D341Med (cell line): Measurements from ENCODE around the gene WDFY2.
A peak's percentile ranks its signal among the peaks of the same experiment; 100 is the strongest.
"Not testable (repeated sequence)": the region's sequence is repeated elsewhere in the genome, so short reads cannot be mapped to it uniquely, and the experiment has no call there.

Experiments
- DNase-seq: peaks from one replicate; pipeline ENCODE4 v3.0.0; 2012; ENCODE audit warnings: low spot score

Gene WDFY2, protein sequence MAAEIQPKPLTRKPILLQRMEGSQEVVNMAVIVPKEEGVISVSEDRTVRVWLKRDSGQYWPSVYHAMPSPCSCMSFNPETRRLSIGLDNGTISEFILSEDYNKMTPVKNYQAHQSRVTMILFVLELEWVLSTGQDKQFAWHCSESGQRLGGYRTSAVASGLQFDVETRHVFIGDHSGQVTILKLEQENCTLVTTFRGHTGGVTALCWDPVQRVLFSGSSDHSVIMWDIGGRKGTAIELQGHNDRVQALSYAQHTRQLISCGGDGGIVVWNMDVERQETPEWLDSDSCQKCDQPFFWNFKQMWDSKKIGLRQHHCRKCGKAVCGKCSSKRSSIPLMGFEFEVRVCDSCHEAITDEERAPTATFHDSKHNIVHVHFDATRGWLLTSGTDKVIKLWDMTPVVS

GRCh38 chr13:51583875-51584730, at the start of gene WDFY2:
WDFY2 (plus strand) TSS chr13:51584462; CDS start chr13:51584688, 226 bp downstream.
- DNase-seq, result peak; percentile 96

GRCh38 chr13:51538591-51539179, 45.6 kb upstream of the WDFY2 start:
- DNase-seq, result no peak

DNA sequence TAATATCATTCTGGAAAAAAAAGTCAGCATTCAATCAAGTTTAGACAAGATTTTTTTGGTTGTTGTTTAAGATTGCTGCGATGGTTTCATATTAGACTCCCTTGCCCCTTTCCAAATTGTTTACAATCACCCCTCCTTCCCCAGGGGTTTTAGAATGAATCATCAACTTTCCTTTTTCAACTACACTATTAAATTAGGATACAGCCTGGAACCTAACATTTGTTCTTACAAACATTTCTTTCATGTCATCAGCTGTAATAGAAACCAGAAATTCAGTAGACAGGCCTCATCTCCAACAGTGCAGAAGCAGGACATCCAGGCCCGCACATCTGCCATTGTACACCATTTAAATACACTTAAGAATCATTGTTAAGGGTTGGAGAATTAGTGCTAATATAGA, 44.4 kb upstream of the WDFY2 start:
- no peak for DNase-seq

GRCh38 chr13:51541037-51541436, 43.2 kb upstream of the WDFY2 start:
- DNase-seq, result no peak

GRCh38 chr13:51541809-51542258, 42.4 kb upstream of the WDFY2 start:
- DNase-seq, result no peak

- no peak for DNase-seq
These were observed 41.7 kb upstream of the WDFY2 start for GRCh38 chr13:51542346-51543242.

GRCh38 chr13:51545446-51545845, 38.8 kb upstream of the WDFY2 start:
- not testable (repeated sequence) for DNase-seq

GRCh38 chr13:51547425-51548176, 36.7 kb upstream of the WDFY2 start:
- DNase-seq, result no peak

DNA sequence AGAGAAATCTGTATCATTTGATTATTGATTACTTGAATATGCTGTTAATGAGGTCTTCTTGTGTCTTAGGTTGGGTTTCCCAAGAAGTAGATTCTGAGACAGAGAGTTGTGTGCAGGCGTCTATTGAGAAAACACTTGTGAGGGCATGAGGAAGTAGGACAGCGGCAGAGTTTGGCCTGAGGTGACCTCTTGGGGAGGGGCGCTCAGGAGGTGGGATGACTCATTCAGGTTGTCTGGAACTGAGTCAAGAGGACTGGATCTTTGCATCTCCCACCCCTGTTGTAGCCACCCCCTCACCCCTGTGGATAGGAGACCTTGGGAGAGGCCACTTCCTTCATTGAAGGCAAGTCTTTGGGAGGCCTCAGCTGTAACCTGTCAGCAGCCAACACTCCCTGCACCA, 35.2 kb upstream of the WDFY2 start:
- no peak for DNase-seq

- DNase-seq, result no peak
These were observed 34.7 kb upstream of the WDFY2 start for GRCh38 chr13:51549593-51549992.

GRCh38 chr13:51550151-51550550, 34.1 kb upstream of the WDFY2 start:
- DNase-seq, result no peak

DNA sequence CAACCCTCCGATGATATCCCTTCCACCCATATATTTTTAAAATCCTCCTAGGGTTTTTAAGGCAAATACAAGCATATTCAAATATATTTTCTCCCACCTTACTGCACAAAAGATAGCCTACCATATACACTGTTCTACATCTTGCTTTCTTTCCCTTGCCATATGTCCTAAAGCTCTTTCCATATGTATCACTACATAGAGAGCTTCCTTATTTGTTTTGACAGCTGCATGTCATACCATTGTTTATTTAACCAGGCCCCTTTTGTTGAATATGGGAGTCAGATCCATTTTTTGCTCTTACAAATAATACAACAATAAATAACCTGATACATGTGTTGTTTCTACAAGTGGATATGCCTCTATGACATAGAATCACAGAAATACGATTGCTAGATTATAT, 32.8 kb upstream of the WDFY2 start:
- no peak for DNase-seq

DNA sequence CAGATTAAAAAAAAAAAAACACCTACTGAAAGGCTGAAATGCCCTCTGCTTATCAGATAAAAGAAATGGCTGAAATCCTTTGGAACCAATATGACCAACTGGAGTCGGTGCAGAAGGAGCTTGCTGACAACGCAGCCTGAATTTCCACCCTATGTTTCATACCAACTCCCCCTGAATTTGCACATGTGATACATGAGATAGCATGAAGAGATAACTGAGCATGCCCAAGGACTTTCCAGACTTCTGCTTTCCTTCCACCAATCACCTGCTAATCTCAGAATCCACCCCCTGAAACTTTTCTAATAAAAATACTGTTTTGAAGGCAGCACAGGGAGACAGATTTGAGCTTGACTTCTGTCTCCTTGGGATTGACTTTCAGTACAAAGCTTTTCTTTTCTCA, 32.2 kb upstream of the WDFY2 start:
- no peak for DNase-seq

DNA sequence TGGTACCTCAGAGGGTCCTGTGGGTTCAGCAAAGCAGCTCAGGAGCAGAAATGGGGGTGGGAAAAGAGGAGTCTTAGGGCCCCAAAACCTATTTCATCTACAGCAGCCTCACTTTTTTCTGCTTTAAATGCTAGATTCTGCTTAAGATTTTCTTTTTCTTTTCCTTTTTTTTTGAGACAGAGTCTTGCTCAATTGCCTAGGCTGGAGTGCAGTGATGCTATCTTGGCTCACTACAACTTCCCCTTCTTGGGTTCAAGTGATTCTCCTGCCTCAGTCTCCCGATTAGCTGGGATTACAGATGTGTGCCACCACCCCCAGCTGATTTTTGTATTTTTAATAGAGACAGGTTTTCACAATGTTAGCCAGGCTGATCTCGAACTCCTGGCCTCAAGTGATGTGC, 30.7 kb upstream of the WDFY2 start:
- DNase-seq, result no peak

DNA sequence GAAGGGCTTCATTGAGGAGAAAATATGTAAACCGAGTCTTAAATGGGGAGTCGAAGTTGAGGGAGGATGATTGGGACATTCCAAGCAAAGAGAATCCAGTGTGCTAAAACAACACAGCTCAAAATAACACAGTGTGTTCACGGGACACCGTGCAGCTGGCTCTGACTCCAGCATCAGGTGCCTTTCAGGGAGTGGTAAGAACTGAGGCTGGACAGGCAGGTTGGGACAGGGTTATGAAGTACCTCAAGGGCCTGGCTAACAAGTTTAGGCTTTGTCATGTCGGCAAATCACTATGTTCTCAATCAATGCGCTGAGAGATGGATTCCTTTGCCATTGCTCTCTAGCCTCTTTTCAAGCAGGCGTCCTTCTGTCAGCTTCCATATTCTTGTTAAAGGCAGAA, 27.5 kb upstream of the WDFY2 start:
- no peak for DNase-seq

- DNase-seq, result no peak
These were observed 26.8 kb upstream of the WDFY2 start for GRCh38 chr13:51557438-51557837.

- no peak for DNase-seq
These were observed 26.2 kb upstream of the WDFY2 start for GRCh38 chr13:51557875-51558612.

DNA sequence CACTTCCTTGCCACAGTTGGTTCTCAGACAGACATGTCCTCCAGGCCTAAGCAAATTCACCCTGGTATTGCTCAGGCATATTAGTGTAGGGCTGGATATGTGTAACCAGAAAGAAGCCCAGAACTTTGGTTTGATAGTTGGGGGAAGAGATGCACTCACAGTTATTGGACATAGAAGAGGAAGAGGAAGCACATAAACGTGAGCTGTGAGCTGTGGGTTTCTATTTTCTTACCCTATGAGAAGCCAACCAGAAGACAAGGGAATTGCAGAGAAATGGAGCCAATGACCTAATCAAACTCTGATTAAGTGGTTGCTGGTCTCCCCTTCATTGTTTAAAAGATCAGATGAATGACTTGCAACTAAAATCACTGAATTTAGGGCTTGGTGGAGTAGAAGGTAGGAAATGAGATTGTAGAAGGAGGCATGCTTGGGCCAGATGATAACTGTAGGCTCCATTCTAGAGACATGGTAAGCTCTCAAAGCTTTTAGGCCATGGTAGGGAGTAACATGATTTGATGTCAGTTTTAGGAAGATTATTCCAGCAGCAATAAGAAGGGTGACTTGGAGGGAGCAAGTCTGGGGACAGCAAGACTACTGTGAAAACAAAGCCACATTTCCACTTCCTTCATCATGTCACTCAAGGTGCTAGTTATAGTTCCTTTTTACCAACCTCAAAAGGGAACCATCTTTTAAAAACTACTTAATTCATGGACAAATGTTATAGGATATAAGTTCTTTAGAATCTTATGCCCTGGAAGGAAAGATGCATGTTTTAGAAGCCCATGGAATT, 24.1 kb upstream of the WDFY2 start:
- no peak for DNase-seq

- no peak for DNase-seq
These were observed 22.1 kb upstream of the WDFY2 start for GRCh38 chr13:51562011-51562671.
